GM21447 (cell line): Measurements from ENCODE around the gene UBE2G1.

ENCODE experiments used
- ATAC-seq: cut with Tn5 transposase; IDR thresholded peaks from one replicate; pipeline ENCODE4 v1.9.1; 2021; ENCODE audit not compliant: unreplicated experiment

UBE2G1 gene

GRCh38 chr17:4250887-4251286 lies 115.6 kb downstream of the UBE2G1 start:
- no peak for ATAC-seq

GRCh38 chr17:4249452-4250029 lies 116.9 kb downstream of the UBE2G1 start:
- no peak for ATAC-seq

- no peak for ATAC-seq
These were observed 117.8 kb downstream of the UBE2G1 start for GRCh38 chr17:4248504-4249277.

- ATAC-seq = no peak
These were observed 118.5 kb downstream of the UBE2G1 start for GRCh38 chr17:4247971-4248388.

- ATAC-seq = no peak
These were observed 119.0 kb downstream of the UBE2G1 start for GRCh38 chr17:4247361-4247970.

- ATAC-seq = no peak
These were observed 119.8 kb downstream of the UBE2G1 start for GRCh38 chr17:4246674-4247073.

GRCh38 chr17:4241535-4241934 lies 124.9 kb downstream of the UBE2G1 start:
- ATAC-seq = no peak

GRCh38 chr17:4236456-4236855 lies 130.0 kb downstream of the UBE2G1 start:
- ATAC-seq = no peak

- no peak for ATAC-seq
These were observed 130.8 kb downstream of the UBE2G1 start for GRCh38 chr17:4235372-4236279.

GRCh38 chr17:4234401-4234800 lies 132.1 kb downstream of the UBE2G1 start:
- no peak for ATAC-seq

GRCh38 chr17:4233668-4234258 lies 132.7 kb downstream of the UBE2G1 start:
- ATAC-seq = no peak

GRCh38 chr17:4232168-4232813 lies 134.2 kb downstream of the UBE2G1 start:
- ATAC-seq = no peak

- ATAC-seq = no peak
These were observed 136.6 kb downstream of the UBE2G1 start for GRCh38 chr17:4229627-4230541.

GRCh38 chr17:4221899-4222659 lies 144.4 kb downstream of the UBE2G1 start:
- ATAC-seq = no peak

GRCh38 chr17:4221163-4221562 lies 145.3 kb downstream of the UBE2G1 start:
- ATAC-seq = no peak

- no peak for ATAC-seq
These were observed 145.8 kb downstream of the UBE2G1 start for GRCh38 chr17:4220655-4221054.
